Motor neuron (in vitro differentiated cells): ENCODE results near the gene MACROH2A1. TPM values are rescaled to one million over a fixed set of nuclear protein-coding genes. Genes with fewer than 3 reads are reported as not detected.
A peak's percentile ranks its signal among the peaks of the same experiment; 100 is the strongest.

Source experiments
- ATAC-seq, 8 experiments: fragments of 200-7000 bp; cut with Tn5 transposase; replicated peaks in 6 of 8; 2 replicates each; pipeline ENCODE4 v1.8.0; 2021; ENCODE audit warnings: mild to moderate bottlenecking in 8 of 8, moderate library complexity in 8 of 8
- H3K27ac ChIP-seq, 2 donors: fragments of 250-450 bp; sonication (Bioruptor Pico); 2 replicates each; pipeline ENCODE4 v1.9.0; 2021; ENCODE audit warnings: antibody characterized with exemption in 2 of 2, mild to moderate bottlenecking in 2 of 2, moderate library complexity in 1 of 2
- H3K4me1 ChIP-seq, 2 donors: fragments of 250-450 bp; sonication (Bioruptor Pico); replicated peaks in 1 of 2; 2 replicates each; pipeline ENCODE4 v1.6.1; 2021; ENCODE audit warnings: antibody characterized with exemption in 2 of 2, mild to moderate bottlenecking in 2 of 2, moderate library complexity in 1 of 2
- H3K4me3 ChIP-seq, 5 donors: fragments of 250-450 bp; sonication (Bioruptor Pico); 2 replicates each; pipeline ENCODE4 v1.9.0; 2021; ENCODE audit warnings: antibody characterized with exemption in 5 of 5, mild to moderate bottlenecking in 5 of 5, moderate library complexity in 4 of 5
- WGBS, 10 experiments: fragments of 450-650 bp; shearing (Covaris generic); methylation state at CpG; one replicate each; pipeline ENCODE4 v1.0.0; 2022; 5-methylcytosine and 5-hydroxymethylcytosine counted together
- in situ Hi-C, 9 experiments: fragments of 400-800 bp; cut with MboI; loops; one replicate each; pipeline ENCODE4 v1.15.0; 2021; ENCODE audit warnings: low sequenced_read_pairs in 9 of 9, low pct_unique_long_range_greater_than_20kb in 2 of 9; ENCODE audit not compliant: unreplicated experiment in 9 of 9
- total RNA-seq, 8 experiments: library from RNA; unstranded; fragments of 300-600 nt; gene quantifications; 2 replicates each; pipeline versions ENCODE4 v1.2.3 to v1.2.4, GENCODE V29; 2022

Gene MACROH2A1
- total RNA-seq, 8 experiments from 2014 or later: 69.6 to 273 (median 126) TPM

GRCh38 chr5:135399794-135400542 is 937 bp upstream of the MACROH2A1 start:
- H3K4me1 ChIP-seq: peaks cover 16 to 32% of the 10 kb centered on the region in 2 donors
- H3K27ac ChIP-seq: peak overlapping the region in 1 of 2 donors; percentile 77
- H3K4me3 ChIP-seq: peak overlapping the region; percentile 56 to 90 (median 78)
- 27 to 70% (median 56%) methylated on average over 1 to 15 of the region's 25 CpGs for WGBS, 10 experiments
- ATAC-seq: no peak
- in situ Hi-C loops: no loop called here

- Histone ChIP-seq H3K4me3 (peak overlapping the region; percentile 56 to 90 (median 78)), H3K27ac (peak overlapping the region; percentile 77 to 84), H3K4me1 (peaks cover 31 to 44% of the 10 kb centered on the region in 2 donors)
- in situ Hi-C loops: no loop called here
- ATAC-seq: peak; percentile 33 to 55 (median 50)
- WGBS, 10 experiments: 0 to 20% (median 0%) methylated on average over 1 to 10 of the region's 43 CpGs; no CpG with 5 or more reads in 6 of the 10 experiments
Observed at GRCh38 chr5:135398160-135398854, 724 bp downstream of the MACROH2A1 start.

GRCh38 chr5:135397084-135397483 is 1.9 kb downstream of the MACROH2A1 start:
- WGBS, 10 experiments: 60 to 100% (median 88%) methylated on average over 1 to 5 of the region's 5 CpGs; no CpG with 5 or more reads in 5 of the 10 experiments
- no peak overlapping the region for H3K4me3 ChIP-seq
- H3K27ac ChIP-seq: no peak overlapping the region
- ATAC-seq: no peak
- in situ Hi-C loops: no loop called here
- H3K4me1 ChIP-seq: peaks cover 34 to 44% of the 10 kb centered on the region in 2 donors

GRCh38 chr5:135396459-135397055 is 2.5 kb downstream of the MACROH2A1 start:
- no peak for ATAC-seq
- no peak overlapping the region for H3K27ac ChIP-seq
- 60 to 100% (median 90%) methylated on average over 1 to 3 of the region's 4 CpGs; no CpG with 5 or more reads in 4 of the 10 experiments for WGBS, 10 experiments
- H3K4me3 ChIP-seq: no peak overlapping the region
- H3K4me1 ChIP-seq: peaks cover 34 to 44% of the 10 kb centered on the region in 2 donors
- in situ Hi-C loops: no loop called here

- in situ Hi-C loops: no loop called here
- no peak for ATAC-seq
- no peak overlapping the region for H3K27ac ChIP-seq
- H3K4me3 ChIP-seq: no peak overlapping the region
- H3K4me1 ChIP-seq: peaks cover 34 to 44% of the 10 kb centered on the region in 2 donors
- 75 to 100% (median 87%) methylated on average over 1 to 4 of the region's 4 CpGs; no CpG with 5 or more reads in 3 of the 10 experiments for WGBS, 10 experiments
Observed at GRCh38 chr5:135395866-135396265, 3.2 kb downstream of the MACROH2A1 start.

- WGBS, 10 experiments: 29 to 100% (median 91%) methylated on average over 1 to 4 of the region's 5 CpGs; no CpG with 5 or more reads in 4 of the 10 experiments
- Histone ChIP-seq H3K4me3 (peak overlapping the region in 1 of 5 donors; percentile 3), H3K27ac (no peak overlapping the region), H3K4me1 (peaks cover 34 to 44% of the 10 kb centered on the region in 2 donors)
- ATAC-seq: peak in 3 of 8 experiments; percentile 27 to 45 (median 40)
- in situ Hi-C loops: no loop called here
Observed at GRCh38 chr5:135395451-135395850, 3.6 kb downstream of the MACROH2A1 start.

- H3K4me3 ChIP-seq: no peak overlapping the region
- in situ Hi-C loops: no loop called here
- peaks cover 31 to 40% of the 10 kb centered on the region in 2 donors for H3K4me1 ChIP-seq
- H3K27ac ChIP-seq: no peak overlapping the region
- ATAC-seq: no peak
- WGBS, 10 experiments: 100% methylated on average over 1 of the region's 1 CpG; no CpG with 5 or more reads in 8 of the 10 experiments
Observed at GRCh38 chr5:135394095-135394494, 4.9 kb downstream of the MACROH2A1 start.

- H3K4me1 ChIP-seq: peaks cover 31 to 40% of the 10 kb centered on the region in 2 donors
- ATAC-seq: no peak
- 83 to 100% (median 100%) methylated on average over 1 to 3 of the region's 3 CpGs; no CpG with 5 or more reads in 4 of the 10 experiments for WGBS, 10 experiments
- no peak overlapping the region for H3K4me3 ChIP-seq
- in situ Hi-C loops: no loop called here
- no peak overlapping the region for H3K27ac ChIP-seq
Observed at GRCh38 chr5:135393691-135394090, 5.3 kb downstream of the MACROH2A1 start.

GRCh38 chr5:135393229-135393628 is 5.8 kb downstream of the MACROH2A1 start:
- in situ Hi-C loops: no loop called here
- Histone ChIP-seq H3K4me3 (no peak overlapping the region), H3K4me1 (peaks cover 31 to 40% of the 10 kb centered on the region in 2 donors), H3K27ac (no peak overlapping the region)
- ATAC-seq: no peak
- WGBS, 10 experiments: 0 to 100% (median 100%) methylated on average over 1 of the region's 1 CpG; no CpG with 5 or more reads in 7 of the 10 experiments

- H3K27ac ChIP-seq: no peak overlapping the region
- peaks cover 24 to 32% of the 10 kb centered on the region in 2 donors for H3K4me1 ChIP-seq
- in situ Hi-C loops: no loop called here
- H3K4me3 ChIP-seq: no peak overlapping the region
- 80 to 100% (median 100%) methylated on average over 1 of the region's 2 CpGs; no CpG with 5 or more reads in 4 of the 10 experiments for WGBS, 10 experiments
- ATAC-seq: no peak
Observed at GRCh38 chr5:135392256-135392655, 6.8 kb downstream of the MACROH2A1 start.

GRCh38 chr5:135391869-135392255 is 7.2 kb downstream of the MACROH2A1 start:
- no peak overlapping the region for H3K27ac ChIP-seq
- no peak overlapping the region for H3K4me3 ChIP-seq
- peaks cover 21 to 29% of the 10 kb centered on the region in 2 donors for H3K4me1 ChIP-seq
- in situ Hi-C loops: no loop called here
- WGBS, 10 experiments: 92 to 100% (median 97%) methylated on average over 1 to 2 of the region's 2 CpGs; no CpG with 5 or more reads in 6 of the 10 experiments
- ATAC-seq: no peak

GRCh38 chr5:135391116-135391868 is 7.7 kb downstream of the MACROH2A1 start:
- peaks cover 21 to 25% of the 10 kb centered on the region in 2 donors for H3K4me1 ChIP-seq
- 20 to 87% (median 80%) methylated on average over 1 to 5 of the region's 6 CpGs; no CpG with 5 or more reads in 6 of the 10 experiments for WGBS, 10 experiments
- peak in 3 of 8 experiments; percentile 13 to 68 (median 23) for ATAC-seq
- H3K4me3 ChIP-seq: no peak overlapping the region
- in situ Hi-C loops: no loop called here
- no peak overlapping the region for H3K27ac ChIP-seq
